Esophagus squamous epithelium (tissue), 4 donors: ENCODE measurements around the gene SLC22A1.

Experiments used
- POLR2A ChIP-seq, 4 donors: fragments of 450-650 bp; IDR thresholded peaks; one replicate each; pipeline ENCODE4 v1.6.1; 2017; ENCODE audit warnings: antibody characterized with exemption in 4 of 4, mild to moderate bottlenecking in 4 of 4, moderate library complexity in 3 of 4
- TF ChIP-seq, protein P1 (sequence below), 6 experiments: fragments of 450-650 bp in 4 of 6; fragments of 200-600 bp in 2 of 6; sonication (generic) in 2 of 6; IDR thresholded peaks; one replicate each; pipeline ENCODE4 v1.5.1; 2016 to 2019; ENCODE audit warnings: antibody characterized with exemption in 6 of 6, mild to moderate bottlenecking in 4 of 6, moderate library complexity in 4 of 6

DNA sequence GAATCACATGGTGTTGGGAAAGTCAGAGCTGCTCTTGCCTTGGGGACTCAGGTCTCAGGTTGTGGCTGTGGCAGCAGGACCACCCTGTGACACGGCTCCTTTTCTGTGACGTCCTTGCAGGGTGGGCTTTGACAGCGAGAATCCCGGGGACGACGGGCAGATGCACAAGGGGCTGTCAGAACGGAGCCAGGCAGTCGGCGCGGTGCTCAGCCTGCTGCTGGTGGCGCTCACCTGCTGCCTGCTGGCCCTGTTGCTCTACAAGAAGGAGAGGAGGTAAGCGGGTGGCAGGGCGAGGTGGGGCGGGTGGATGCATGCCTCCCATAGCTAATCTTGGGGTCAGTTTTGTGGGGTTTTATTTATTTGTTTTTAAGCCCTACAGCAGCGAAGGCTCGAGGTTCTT lies 19.2 kb upstream of the SLC22A1 start:
- TF ChIP-seq, protein P1, sequence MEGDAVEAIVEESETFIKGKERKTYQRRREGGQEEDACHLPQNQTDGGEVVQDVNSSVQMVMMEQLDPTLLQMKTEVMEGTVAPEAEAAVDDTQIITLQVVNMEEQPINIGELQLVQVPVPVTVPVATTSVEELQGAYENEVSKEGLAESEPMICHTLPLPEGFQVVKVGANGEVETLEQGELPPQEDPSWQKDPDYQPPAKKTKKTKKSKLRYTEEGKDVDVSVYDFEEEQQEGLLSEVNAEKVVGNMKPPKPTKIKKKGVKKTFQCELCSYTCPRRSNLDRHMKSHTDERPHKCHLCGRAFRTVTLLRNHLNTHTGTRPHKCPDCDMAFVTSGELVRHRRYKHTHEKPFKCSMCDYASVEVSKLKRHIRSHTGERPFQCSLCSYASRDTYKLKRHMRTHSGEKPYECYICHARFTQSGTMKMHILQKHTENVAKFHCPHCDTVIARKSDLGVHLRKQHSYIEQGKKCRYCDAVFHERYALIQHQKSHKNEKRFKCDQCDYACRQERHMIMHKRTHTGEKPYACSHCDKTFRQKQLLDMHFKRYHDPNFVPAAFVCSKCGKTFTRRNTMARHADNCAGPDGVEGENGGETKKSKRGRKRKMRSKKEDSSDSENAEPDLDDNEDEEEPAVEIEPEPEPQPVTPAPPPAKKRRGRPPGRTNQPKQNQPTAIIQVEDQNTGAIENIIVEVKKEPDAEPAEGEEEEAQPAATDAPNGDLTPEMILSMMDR (IDR thresholded peaks at IDR 0.05), result no peak
- no peak for TF ChIP-seq POLR2A (IDR thresholded peaks at IDR 0.05)
